Astrocyte of the cerebellum (primary cell): ENCODE measurements around the gene MAPK11.

Source experiments
- DNase-seq: peaks from one replicate; pipeline ENCODE4 v3.0.0-alpha.2; 2011; ENCODE audit warnings: low read depth
- H3K4me3 ChIP-seq: 2 replicates; pipeline ENCODE4 v1.5.1; 2011; ENCODE audit warnings: mild to moderate bottlenecking, low read depth, low read length, moderate library complexity
- CTCF ChIP-seq: IDR thresholded peaks from 2 replicates; pipeline ENCODE4 v1.5.1; 2012; ENCODE audit warnings: low read length, low read depth, moderate library complexity, mild to moderate bottlenecking; ENCODE audit errors: missing control alignments
- in situ Hi-C: cut with HindIII; loops from 2 replicates; pipeline ENCODE4 v1.10.0; 2017; ENCODE audit warnings: low sequenced_read_pairs

Gene MAPK11

GRCh38 chr22:50289151-50289941, 19.2 kb upstream of the MAPK11 start:
- TF ChIP-seq CTCF: no peak
- DNase-seq: no peak
- in situ Hi-C loops: no loop called here
- no peak overlapping the region for H3K4me3 ChIP-seq

- in situ Hi-C loops: no loop called here
- H3K4me3 ChIP-seq: no peak overlapping the region
- TF ChIP-seq CTCF: no peak
- no peak for DNase-seq
Observed at GRCh38 chr22:50287731-50288130, 17.6 kb upstream of the MAPK11 start.

DNA sequence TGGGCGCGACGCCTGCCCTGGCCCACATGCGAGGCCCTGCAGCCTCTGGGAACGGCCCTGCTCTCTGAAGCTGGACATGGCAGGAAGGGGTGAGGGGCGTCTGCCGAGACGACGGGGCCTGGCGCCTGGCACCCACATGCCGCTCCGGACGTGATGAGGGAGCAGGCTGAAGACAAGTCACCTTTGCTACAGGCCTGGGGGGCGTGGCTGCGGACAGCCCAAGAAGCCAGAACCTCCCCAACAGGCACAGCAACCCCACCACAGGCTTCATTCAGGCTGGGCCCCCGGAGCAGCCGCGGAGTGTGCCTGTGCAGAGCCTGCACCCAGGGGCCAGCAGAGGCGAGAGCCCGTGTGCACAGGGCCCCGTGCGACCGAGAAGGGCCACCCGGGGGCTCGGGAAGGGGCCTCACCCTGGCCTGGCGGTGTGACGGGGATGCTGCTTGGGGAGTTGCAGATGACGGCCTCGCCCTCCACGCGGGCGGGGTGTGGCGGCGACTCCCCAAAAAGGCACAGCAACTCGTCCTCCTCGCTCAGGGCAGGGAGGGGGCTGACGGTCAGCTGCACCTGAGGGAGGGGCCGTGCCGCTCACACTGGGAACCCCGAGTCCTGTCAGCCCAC, 16.6 kb upstream of the MAPK11 start:
- no peak for DNase-seq
- no peak overlapping the region for H3K4me3 ChIP-seq
- in situ Hi-C loops: no loop called here
- TF ChIP-seq CTCF: no peak

DNA sequence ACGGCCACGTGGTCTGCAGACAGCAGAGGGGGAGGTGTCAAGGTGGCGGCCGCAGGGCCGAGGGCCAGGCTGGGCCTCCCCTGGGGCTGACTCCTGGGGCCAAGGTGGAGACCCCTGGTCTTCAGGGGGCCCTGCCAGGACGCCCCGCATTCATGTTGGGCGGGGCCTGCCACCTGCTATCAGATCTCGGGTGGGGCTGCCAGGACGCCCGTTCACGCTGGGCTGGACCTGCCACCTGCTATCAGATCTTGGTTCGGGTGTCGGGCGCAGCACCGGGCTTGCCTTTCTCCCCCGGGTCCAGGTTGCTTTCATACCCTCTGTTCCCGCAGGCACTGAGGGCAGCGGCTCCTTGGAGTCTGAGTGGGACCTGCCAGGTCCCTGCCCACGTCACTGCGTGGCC, 16.1 kb upstream of the MAPK11 start:
- no peak for TF ChIP-seq CTCF
- in situ Hi-C loops: no loop called here
- DNase-seq: no peak
- no peak overlapping the region for H3K4me3 ChIP-seq

DNA sequence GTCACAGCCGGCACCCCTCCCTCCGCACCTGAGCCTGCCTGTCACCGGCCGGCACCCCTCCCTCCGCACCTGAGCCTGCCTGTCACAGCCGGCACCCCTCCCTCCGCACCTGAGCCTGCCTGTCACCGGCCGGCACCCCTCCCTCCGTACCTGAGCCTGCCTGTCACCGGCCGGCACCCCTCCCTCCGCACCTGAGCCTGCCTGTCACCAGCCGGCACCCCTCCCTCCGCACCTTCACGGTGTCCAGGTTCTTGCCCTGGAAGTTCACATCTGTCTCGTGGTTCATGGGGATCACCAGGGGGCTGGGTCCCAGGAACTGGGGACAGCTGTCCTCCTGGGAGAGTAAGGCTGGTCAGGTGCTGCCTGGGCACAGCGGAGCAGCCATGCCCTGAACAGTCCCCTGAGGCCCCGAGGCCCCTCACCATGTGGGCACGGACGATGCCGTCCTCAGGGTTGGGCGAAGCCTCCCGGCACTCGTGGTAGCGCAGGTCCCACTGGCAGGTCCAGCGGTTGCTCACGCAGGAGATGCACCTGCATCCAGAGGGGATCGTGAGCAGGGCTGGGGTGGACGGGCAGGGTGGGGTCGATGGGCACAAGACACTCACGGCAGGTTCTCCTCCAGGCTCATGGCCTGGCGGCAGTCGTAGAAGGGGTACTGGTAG, 15.5 kb upstream of the MAPK11 start:
- no peak for TF ChIP-seq CTCF
- DNase-seq: no peak
- in situ Hi-C loops: no loop called here
- no peak overlapping the region for H3K4me3 ChIP-seq

GRCh38 chr22:50284479-50284878, 14.3 kb upstream of the MAPK11 start:
- no peak for TF ChIP-seq CTCF
- no peak overlapping the region for H3K4me3 ChIP-seq
- DNase-seq: no peak
- in situ Hi-C loops: no loop called here
